ENCODE results near the gene SBF2.
A peak's percentile ranks its signal among the peaks of the same experiment; 100 is the strongest.
"Not testable (repeated sequence)": the region's sequence is repeated elsewhere in the genome, so short reads cannot be mapped to it uniquely, and the experiment has no call there.

SBF2 gene

GRCh38 chr11:9992306-9992705 lies 301.7 kb downstream of the SBF2 start:
- no peak overlapping the region for H3K27ac ChIP-seq (ENCODE audit: low read depth, low read length)
- H3K4me3 ChIP-seq (ENCODE audit: low read depth, low read length): no peak overlapping the region
- H3K9me3 ChIP-seq (ENCODE audit: control insufficient read depth, insufficient read depth, low read depth, low read length): no peaks in the 10 kb centered on the region; the same call in 1 of the 2 replicates
- H3K36me3 ChIP-seq (ENCODE audit: control insufficient read depth, insufficient read depth, low read length): peaks cover 10% of the 10 kb centered on the region; the same call in 1 of the 2 replicates
- H3K27me3 ChIP-seq (ENCODE audit: control insufficient read depth, insufficient read depth, low read length): no peaks in the 10 kb centered on the region
- no peak overlapping the region for H3K9ac ChIP-seq (ENCODE audit: low read length)
- H3K4me1 ChIP-seq (ENCODE audit: control insufficient read depth, insufficient read depth, low read length): no peaks in the 10 kb centered on the region

- no peaks in the 10 kb centered on the region; the same call in 1 of the 2 replicates for H3K9me3 ChIP-seq (ENCODE audit: control insufficient read depth, insufficient read depth, low read depth, low read length)
These were observed 303.6 kb downstream of the SBF2 start for GRCh38 chr11:9990221-9990973.

GRCh38 chr11:9987303-9987702 lies 306.7 kb downstream of the SBF2 start:
- H3K4me3 ChIP-seq (ENCODE audit: low read depth, low read length); H3K9me3 ChIP-seq (ENCODE audit: control insufficient read depth, insufficient read depth, low read depth, low read length); H3K27ac ChIP-seq (ENCODE audit: low read depth, low read length); H3K27me3 ChIP-seq (ENCODE audit: control insufficient read depth, insufficient read depth, low read length); H3K9ac ChIP-seq (ENCODE audit: low read length): not testable (repeated sequence)
- H3K4me1 ChIP-seq (ENCODE audit: control insufficient read depth, insufficient read depth, low read length): peaks cover 16% of the 10 kb centered on the region
- H3K36me3 ChIP-seq (ENCODE audit: control insufficient read depth, insufficient read depth, low read length): peaks cover 10% of the 10 kb centered on the region; the same call in 1 of the 2 replicates

More at GRCh38 chr11:9990221-9990973, 303.6 kb downstream of the SBF2 start:
- H3K4me3 ChIP-seq (ENCODE audit: low read depth, low read length): no peak overlapping the region
- no peaks in the 10 kb centered on the region for H3K27me3 ChIP-seq (ENCODE audit: control insufficient read depth, insufficient read depth, low read length)
- H3K27ac ChIP-seq (ENCODE audit: low read depth, low read length): no peak overlapping the region
- H3K4me1 ChIP-seq (ENCODE audit: control insufficient read depth, insufficient read depth, low read length): no peaks in the 10 kb centered on the region
- peaks cover 8% of the 10 kb centered on the region; the same call in 1 of the 2 replicates for H3K36me3 ChIP-seq (ENCODE audit: control insufficient read depth, insufficient read depth, low read length)
- H3K9ac ChIP-seq (ENCODE audit: low read length): no peak overlapping the region

- H3K27ac ChIP-seq (ENCODE audit: low read depth, low read length): peak overlapping the region; percentile 83; the same call in 1 of the 2 replicates
- H3K4me1 ChIP-seq (ENCODE audit: control insufficient read depth, insufficient read depth, low read length): peaks cover 28% of the 10 kb centered on the region
- peaks cover 5% of the 10 kb centered on the region; the same call in 1 of the 2 replicates for H3K9me3 ChIP-seq (ENCODE audit: control insufficient read depth, insufficient read depth, low read depth, low read length)
- H3K27me3 ChIP-seq (ENCODE audit: control insufficient read depth, insufficient read depth, low read length): no peaks in the 10 kb centered on the region
- H3K9ac ChIP-seq (ENCODE audit: low read length): peak overlapping the region; percentile 78
- peak overlapping the region; percentile 29; the same call in 1 of the 2 replicates for H3K4me3 ChIP-seq (ENCODE audit: low read depth, low read length)
- H3K36me3 ChIP-seq (ENCODE audit: control insufficient read depth, insufficient read depth, low read length): peaks cover 3% of the 10 kb centered on the region; the same call in 1 of the 2 replicates
These were observed 311.0 kb downstream of the SBF2 start for GRCh38 chr11:9982796-9983579.

GRCh38 chr11:9982127-9982795 lies 311.8 kb downstream of the SBF2 start:
- Histone ChIP-seq H3K36me3 (ENCODE audit: control insufficient read depth, insufficient read depth, low read length) (peaks cover 3% of the 10 kb centered on the region; the same call in 1 of the 2 replicates), H3K9me3 (ENCODE audit: control insufficient read depth, insufficient read depth, low read depth, low read length) (peaks cover 5% of the 10 kb centered on the region; the same call in 1 of the 2 replicates), H3K4me3 (ENCODE audit: low read depth, low read length) (peak overlapping the region; percentile 29; the same call in 1 of the 2 replicates), H3K27me3 (ENCODE audit: control insufficient read depth, insufficient read depth, low read length) (no peaks in the 10 kb centered on the region), H3K4me1 (ENCODE audit: control insufficient read depth, insufficient read depth, low read length) (peaks cover 35% of the 10 kb centered on the region), H3K27ac (ENCODE audit: low read depth, low read length) (peak overlapping the region; percentile 83; the same call in 1 of the 2 replicates), H3K9ac (ENCODE audit: low read length) (peak overlapping the region; percentile 78)

GRCh38 chr11:9980931-9981330 lies 313.1 kb downstream of the SBF2 start:
- H3K36me3 ChIP-seq (ENCODE audit: control insufficient read depth, insufficient read depth, low read length): peaks cover 3% of the 10 kb centered on the region; the same call in 1 of the 2 replicates
- H3K4me3 ChIP-seq (ENCODE audit: low read depth, low read length): no peak overlapping the region
- H3K9ac ChIP-seq (ENCODE audit: low read length): no peak overlapping the region
- peaks cover 35% of the 10 kb centered on the region for H3K4me1 ChIP-seq (ENCODE audit: control insufficient read depth, insufficient read depth, low read length)
- H3K27ac ChIP-seq (ENCODE audit: low read depth, low read length): no peak overlapping the region
- no peaks in the 10 kb centered on the region for H3K27me3 ChIP-seq (ENCODE audit: control insufficient read depth, insufficient read depth, low read length)
- H3K9me3 ChIP-seq (ENCODE audit: control insufficient read depth, insufficient read depth, low read depth, low read length): peaks cover 5% of the 10 kb centered on the region; the same call in 1 of the 2 replicates

GRCh38 chr11:9977554-9977953 lies 316.5 kb downstream of the SBF2 start:
- no peak overlapping the region for H3K27ac ChIP-seq (ENCODE audit: low read depth, low read length)
- no peak overlapping the region for H3K4me3 ChIP-seq (ENCODE audit: low read depth, low read length)
- peaks cover 36% of the 10 kb centered on the region for H3K4me1 ChIP-seq (ENCODE audit: control insufficient read depth, insufficient read depth, low read length)

GRCh38 chr11:9974375-9974774 lies 319.6 kb downstream of the SBF2 start:
- no peak overlapping the region for H3K4me3 ChIP-seq (ENCODE audit: low read depth, low read length)
- H3K4me1 ChIP-seq (ENCODE audit: control insufficient read depth, insufficient read depth, low read length): peaks cover 24% of the 10 kb centered on the region
- H3K9me3 ChIP-seq (ENCODE audit: control insufficient read depth, insufficient read depth, low read depth, low read length): no peaks in the 10 kb centered on the region
- H3K27ac ChIP-seq (ENCODE audit: low read depth, low read length): no peak overlapping the region
- no peaks in the 10 kb centered on the region for H3K27me3 ChIP-seq (ENCODE audit: control insufficient read depth, insufficient read depth, low read length)
- no peaks in the 10 kb centered on the region for H3K36me3 ChIP-seq (ENCODE audit: control insufficient read depth, insufficient read depth, low read length)
- no peak overlapping the region for H3K9ac ChIP-seq (ENCODE audit: low read length)

More at GRCh38 chr11:9977554-9977953, 316.5 kb downstream of the SBF2 start:
- Histone ChIP-seq H3K27me3 (ENCODE audit: control insufficient read depth, insufficient read depth, low read length) (no peaks in the 10 kb centered on the region), H3K9me3 (ENCODE audit: control insufficient read depth, insufficient read depth, low read depth, low read length) (no peaks in the 10 kb centered on the region), H3K36me3 (ENCODE audit: control insufficient read depth, insufficient read depth, low read length) (no peaks in the 10 kb centered on the region), H3K9ac (ENCODE audit: low read length) (no peak overlapping the region)

- Histone ChIP-seq H3K36me3 (ENCODE audit: control insufficient read depth, insufficient read depth, low read length) (no peaks in the 10 kb centered on the region), H3K27ac (ENCODE audit: low read depth, low read length) (no peak overlapping the region), H3K9ac (ENCODE audit: low read length) (no peak overlapping the region), H3K27me3 (ENCODE audit: control insufficient read depth, insufficient read depth, low read length) (no peaks in the 10 kb centered on the region), H3K4me1 (ENCODE audit: control insufficient read depth, insufficient read depth, low read length) (peaks cover 24% of the 10 kb centered on the region), H3K4me3 (ENCODE audit: low read depth, low read length) (no peak overlapping the region), H3K9me3 (ENCODE audit: control insufficient read depth, insufficient read depth, low read depth, low read length) (no peaks in the 10 kb centered on the region)
These were observed 320.1 kb downstream of the SBF2 start for GRCh38 chr11:9973921-9974320.

GRCh38 chr11:9972989-9973388 lies 321.0 kb downstream of the SBF2 start:
- no peak overlapping the region for H3K27ac ChIP-seq (ENCODE audit: low read depth, low read length)
- H3K36me3 ChIP-seq (ENCODE audit: control insufficient read depth, insufficient read depth, low read length): no peaks in the 10 kb centered on the region
- H3K9ac ChIP-seq (ENCODE audit: low read length): no peak overlapping the region

More at GRCh38 chr11:9972989-9973388, 321.0 kb downstream of the SBF2 start:
- Histone ChIP-seq H3K4me1 (ENCODE audit: control insufficient read depth, insufficient read depth, low read length) (peaks cover 23% of the 10 kb centered on the region), H3K9me3 (ENCODE audit: control insufficient read depth, insufficient read depth, low read depth, low read length) (no peaks in the 10 kb centered on the region), H3K27me3 (ENCODE audit: control insufficient read depth, insufficient read depth, low read length) (no peaks in the 10 kb centered on the region), H3K4me3 (ENCODE audit: low read depth, low read length) (no peak overlapping the region)

All from HUES6 (cell line).